H1 (cell line): Measurements from ENCODE around the gene RERG.
"Not testable (repeated sequence)": the region's sequence is repeated elsewhere in the genome, so short reads cannot be mapped to it uniquely, and the experiment has no call there.

Source experiments
- ASH2L ChIP-seq: fragments of 200-600, 300-600 bp; sonication (generic); IDR thresholded peaks from one replicate; pipeline ENCODE4 v1.7.1; 2017; ENCODE audit warnings: low read length
- CHD2 ChIP-seq: IDR thresholded peaks from 2 replicates; pipeline ENCODE4 v1.6.1; 2012; ENCODE audit warnings: low read length, improper control_type of control experiment
- EZH2 ChIP-seq: fragments of 200-600 bp; sonication (generic); IDR thresholded peaks from 2 replicates; pipeline ENCODE4 v1.7.1; 2012; ENCODE audit warnings: low read depth, mild to moderate bottlenecking, moderate library complexity, low read length, inconsistent platforms; ENCODE audit not compliant: severe bottlenecking
- HDAC2 ChIP-seq, 2 experiments: fragments of 300-600 bp in 1 of 2; sonication (generic) in 1 of 2; IDR thresholded peaks; 2 replicates each; pipeline ENCODE4 v1.6.1; 2011 to 2012; ENCODE audit warnings: low read depth in 2 of 2, low read length in 2 of 2, mild to moderate bottlenecking in 2 of 2, moderate library complexity in 2 of 2, borderline replicate concordance in 1 of 2, inconsistent platforms in 1 of 2
- JUND ChIP-seq: IDR thresholded peaks from 2 replicates; pipeline ENCODE4 v1.6.1; 2011; ENCODE audit warnings: mild to moderate bottlenecking, improper control_type of control experiment, low read length
- POLR2A ChIP-seq, 2 experiments: IDR thresholded peaks; 1 replicate in 1 of 2; 2 replicates in 1 of 2; pipeline ENCODE4 v1.6.1; 2011; ENCODE audit warnings: low read depth in 2 of 2, low read length in 2 of 2, mild to moderate bottlenecking in 2 of 2; ENCODE audit errors: control extremely low read depth in 1 of 2
- POLR2AphosphoS5 ChIP-seq: IDR thresholded peaks from 2 replicates; pipeline ENCODE4 v1.6.1; 2011; ENCODE audit warnings: low read depth, low read length
- SIRT6 ChIP-seq: IDR thresholded peaks from one replicate; pipeline ENCODE4 v1.7.1; 2012; ENCODE audit warnings: low read length, inconsistent platforms
- SP4 ChIP-seq: IDR thresholded peaks from 2 replicates; pipeline ENCODE4 v1.6.1; 2012; ENCODE audit warnings: low read length, inconsistent platforms
- ZNF274 ChIP-seq: IDR thresholded peaks from 2 replicates; pipeline ENCODE4 v1.7.0; 2012; ENCODE audit warnings: low read length, borderline replicate concordance; ENCODE audit errors: extremely low read depth
- TF ChIP-seq, protein P1 (sequence below), 3 experiments: IDR thresholded peaks; 1 replicate in 2 of 3; 2 replicates in 1 of 3; pipeline versions ENCODE4 v1.5.1 to v1.6.1; 2011; ENCODE audit warnings: low read length in 3 of 3, mild to moderate bottlenecking in 3 of 3, inconsistent platforms in 2 of 3, low read depth in 1 of 3, moderate library complexity in 1 of 3; ENCODE audit not compliant: insufficient read depth in 1 of 3; ENCODE audit errors: control extremely low read depth in 1 of 3
- TF ChIP-seq, protein P2 (sequence below): IDR thresholded peaks from 2 replicates; pipeline ENCODE4 v1.6.1; 2012; ENCODE audit warnings: low read length, inconsistent platforms

DNA sequence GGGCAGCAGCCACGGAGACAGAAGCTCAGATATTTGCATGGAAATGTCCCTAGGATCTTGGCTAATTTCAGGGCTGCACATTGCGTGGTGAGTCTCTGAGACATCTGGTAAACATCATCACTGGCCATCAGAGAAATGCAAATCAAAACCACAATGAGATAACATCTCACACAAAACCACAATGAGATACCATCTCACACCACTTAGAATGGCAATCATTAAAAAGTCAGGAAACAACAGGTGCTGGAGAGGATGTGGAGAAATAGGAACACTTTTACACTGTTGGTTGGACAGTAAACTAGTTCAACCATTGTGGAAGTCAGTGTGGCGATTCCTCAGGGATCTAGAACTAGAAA is 4.6 kb upstream of the RERG start:
- TF ChIP-seq CHD2; POLR2A (IDR thresholded peaks at IDR 0.05; ENCODE audit: control extremely low read depth in 1 of 2, low read depth in 2 of 2, low read length in 2 of 2); HDAC2 (IDR thresholded peaks at IDR 0.05; ENCODE audit: borderline replicate concordance in 1 of 2, low read depth in 2 of 2, low read length in 2 of 2); ASH2L; EZH2; SIRT6; ZNF274; POLR2AphosphoS5; SP4; JUND: not testable (repeated sequence)
- TF ChIP-seq, protein P1, sequence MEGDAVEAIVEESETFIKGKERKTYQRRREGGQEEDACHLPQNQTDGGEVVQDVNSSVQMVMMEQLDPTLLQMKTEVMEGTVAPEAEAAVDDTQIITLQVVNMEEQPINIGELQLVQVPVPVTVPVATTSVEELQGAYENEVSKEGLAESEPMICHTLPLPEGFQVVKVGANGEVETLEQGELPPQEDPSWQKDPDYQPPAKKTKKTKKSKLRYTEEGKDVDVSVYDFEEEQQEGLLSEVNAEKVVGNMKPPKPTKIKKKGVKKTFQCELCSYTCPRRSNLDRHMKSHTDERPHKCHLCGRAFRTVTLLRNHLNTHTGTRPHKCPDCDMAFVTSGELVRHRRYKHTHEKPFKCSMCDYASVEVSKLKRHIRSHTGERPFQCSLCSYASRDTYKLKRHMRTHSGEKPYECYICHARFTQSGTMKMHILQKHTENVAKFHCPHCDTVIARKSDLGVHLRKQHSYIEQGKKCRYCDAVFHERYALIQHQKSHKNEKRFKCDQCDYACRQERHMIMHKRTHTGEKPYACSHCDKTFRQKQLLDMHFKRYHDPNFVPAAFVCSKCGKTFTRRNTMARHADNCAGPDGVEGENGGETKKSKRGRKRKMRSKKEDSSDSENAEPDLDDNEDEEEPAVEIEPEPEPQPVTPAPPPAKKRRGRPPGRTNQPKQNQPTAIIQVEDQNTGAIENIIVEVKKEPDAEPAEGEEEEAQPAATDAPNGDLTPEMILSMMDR (IDR thresholded peaks at IDR 0.05; ENCODE audit: control extremely low read depth in 1 of 3, insufficient read depth in 1 of 3, low read depth in 1 of 3, low read length in 3 of 3), result not testable (repeated sequence)
- TF ChIP-seq, protein P2, sequence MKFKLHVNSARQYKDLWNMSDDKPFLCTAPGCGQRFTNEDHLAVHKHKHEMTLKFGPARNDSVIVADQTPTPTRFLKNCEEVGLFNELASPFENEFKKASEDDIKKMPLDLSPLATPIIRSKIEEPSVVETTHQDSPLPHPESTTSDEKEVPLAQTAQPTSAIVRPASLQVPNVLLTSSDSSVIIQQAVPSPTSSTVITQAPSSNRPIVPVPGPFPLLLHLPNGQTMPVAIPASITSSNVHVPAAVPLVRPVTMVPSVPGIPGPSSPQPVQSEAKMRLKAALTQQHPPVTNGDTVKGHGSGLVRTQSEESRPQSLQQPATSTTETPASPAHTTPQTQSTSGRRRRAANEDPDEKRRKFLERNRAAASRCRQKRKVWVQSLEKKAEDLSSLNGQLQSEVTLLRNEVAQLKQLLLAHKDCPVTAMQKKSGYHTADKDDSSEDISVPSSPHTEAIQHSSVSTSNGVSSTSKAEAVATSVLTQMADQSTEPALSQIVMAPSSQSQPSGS, result not testable (repeated sequence)
